ENCODE results near the gene KCNK16.

The KCNK16 gene

GRCh38 chr6:39341352-39341751 is 18.9 kb upstream of the KCNK16 start:
- DNase-seq, result no peak

GRCh38 chr6:39339868-39340550 is 17.5 kb upstream of the KCNK16 start:
- no peak for DNase-seq

- DNase-seq, result no peak
These were observed 16.8 kb upstream of the KCNK16 start for GRCh38 chr6:39339096-39339867.

- DNase-seq, result no peak
These were observed 15.9 kb upstream of the KCNK16 start for GRCh38 chr6:39338397-39338796.

GRCh38 chr6:39335780-39336545 is 13.5 kb upstream of the KCNK16 start:
- DNase-seq, result no peak

GRCh38 chr6:39333644-39334438 is 11.3 kb upstream of the KCNK16 start:
- no peak for DNase-seq

GRCh38 chr6:39330476-39330875 is 8.0 kb upstream of the KCNK16 start:
- no peak for DNase-seq

- no peak for DNase-seq
These were observed 7.6 kb upstream of the KCNK16 start for GRCh38 chr6:39330057-39330456.

- DNase-seq, result no peak
These were observed 5.6 kb upstream of the KCNK16 start for GRCh38 chr6:39328066-39328465.

GRCh38 chr6:39327507-39327906 is 5.0 kb upstream of the KCNK16 start:
- no peak for DNase-seq

GRCh38 chr6:39321761-39322160 is 741 bp downstream of the KCNK16 start:
- no peak for DNase-seq

GRCh38 chr6:39320363-39320984 is 2.0 kb downstream of the KCNK16 start:
- DNase-seq, result no peak

GRCh38 chr6:39319621-39320362 is 2.7 kb downstream of the KCNK16 start:
- DNase-seq, result no peak

GRCh38 chr6:39317256-39317655 is 5.2 kb downstream of the KCNK16 start:
- DNase-seq, result no peak

GRCh38 chr6:39314273-39314795 is 8.2 kb downstream of the KCNK16 start, which contains the start of gene KCNK17:
Gene KCNK17 (minus strand): TSS chr6:39314419. CDS start chr6:39314320, 99 bp downstream.
- DNase-seq, result no peak

- no peak for DNase-seq
These were observed 8.8 kb downstream of the KCNK16 start for GRCh38 chr6:39313526-39314272.

GRCh38 chr6:39312912-39313525 is 9.5 kb downstream of the KCNK16 start:
- DNase-seq, result no peak

- DNase-seq, result no peak
These were observed 12.0 kb downstream of the KCNK16 start for GRCh38 chr6:39310542-39310941.

- DNase-seq, result peak; percentile 30
These were observed 12.5 kb downstream of the KCNK16 start for GRCh38 chr6:39309942-39310531.

GRCh38 chr6:39307462-39307861 is 15.0 kb downstream of the KCNK16 start:
- no peak for DNase-seq

Measured in activated effector memory CD4-positive, alpha-beta T cell treated with Interleukin-2 at 50 U/mL for 16 hours (primary cell).